ENCODE data around the gene IRF2BPL.

IRF2BPL gene

GRCh38 chr14:77000340-77001270 is 27.9 kb downstream of the IRF2BPL start:
- Histone ChIP-seq H3K4me1 (ENCODE audit: low read length) (peaks cover 7% of the 10 kb centered on the region), H3K4me2 (ENCODE audit: low read length) (no peak overlapping the region)

GRCh38 chr14:76998910-76999309 is 29.6 kb downstream of the IRF2BPL start:
- Histone ChIP-seq H3K9ac (ENCODE audit: low read length) (no peak overlapping the region), H3K27ac (ENCODE audit: low read length) (no peak overlapping the region), H3K4me3 (ENCODE audit: low read length) (no peak overlapping the region), H3K9me3 (ENCODE audit: insufficient read depth, low read length) (no peaks in the 10 kb centered on the region), H4K20me1 (ENCODE audit: insufficient read depth, low read length) (no peaks in the 10 kb centered on the region), H3K4me1 (ENCODE audit: low read length) (peaks cover 10% of the 10 kb centered on the region), H3K27me3 (ENCODE audit: low read depth, low read length) (peaks cover 5% of the 10 kb centered on the region; the same call in 1 of the 2 replicates), H3K4me2 (ENCODE audit: low read length) (no peak overlapping the region), H3K79me2 (ENCODE audit: low read length) (no peaks in the 10 kb centered on the region), H3K36me3 (replicated peaks; ENCODE audit: low read depth, low read length) (no peaks in the 10 kb centered on the region), H2AFZ (ENCODE audit: low read depth, low read length) (no peak overlapping the region)
- no peak for TF ChIP-seq CTCF (IDR thresholded peaks at IDR 0.05; ENCODE audit: low read depth, low read length)
- TF ChIP-seq EZH2phosphoT487 (IDR thresholded peaks at IDR 0.05; ENCODE audit: low read depth) = no peak

More at GRCh38 chr14:77000340-77001270, 27.9 kb downstream of the IRF2BPL start:
- H3K9ac ChIP-seq (ENCODE audit: low read length) = no peak overlapping the region
- no peaks in the 10 kb centered on the region for H3K9me3 ChIP-seq (ENCODE audit: insufficient read depth, low read length)
- H3K79me2 ChIP-seq (ENCODE audit: low read length) = no peaks in the 10 kb centered on the region
- H3K4me3 ChIP-seq (ENCODE audit: low read length) = no peak overlapping the region
- H3K27me3 ChIP-seq (ENCODE audit: low read depth, low read length) = peaks cover 5% of the 10 kb centered on the region; the same call in 1 of the 2 replicates
- no peak for TF ChIP-seq CTCF (IDR thresholded peaks at IDR 0.05; ENCODE audit: low read depth, low read length)
- no peak for TF ChIP-seq EZH2phosphoT487 (IDR thresholded peaks at IDR 0.05; ENCODE audit: low read depth)
- H3K36me3 ChIP-seq (replicated peaks; ENCODE audit: low read depth, low read length) = no peaks in the 10 kb centered on the region
- no peaks in the 10 kb centered on the region for H4K20me1 ChIP-seq (ENCODE audit: insufficient read depth, low read length)
- peak overlapping the region; percentile 1; the same call in 1 of the 2 replicates for H2AFZ ChIP-seq (ENCODE audit: low read depth, low read length)
- H3K27ac ChIP-seq (ENCODE audit: low read length) = no peak overlapping the region

GRCh38 chr14:76997257-76997970 is 31.1 kb downstream of the IRF2BPL start:
- Histone ChIP-seq H3K9ac (ENCODE audit: low read length) (no peak overlapping the region), H3K27ac (ENCODE audit: low read length) (no peak overlapping the region), H2AFZ (ENCODE audit: low read depth, low read length) (no peak overlapping the region), H3K9me3 (ENCODE audit: insufficient read depth, low read length) (no peaks in the 10 kb centered on the region), H4K20me1 (ENCODE audit: insufficient read depth, low read length) (no peaks in the 10 kb centered on the region), H3K4me1 (ENCODE audit: low read length) (peaks cover 13% of the 10 kb centered on the region), H3K79me2 (ENCODE audit: low read length) (no peaks in the 10 kb centered on the region), H3K4me2 (ENCODE audit: low read length) (no peak overlapping the region), H3K4me3 (ENCODE audit: low read length) (no peak overlapping the region), H3K27me3 (ENCODE audit: low read depth, low read length) (peaks cover 5% of the 10 kb centered on the region; the same call in 1 of the 2 replicates), H3K36me3 (replicated peaks; ENCODE audit: low read depth, low read length) (no peaks in the 10 kb centered on the region)
- TF ChIP-seq CTCF (IDR thresholded peaks at IDR 0.05; ENCODE audit: low read depth, low read length) (no peak), EZH2phosphoT487 (IDR thresholded peaks at IDR 0.05; ENCODE audit: low read depth) (no peak)
